IMR-90 (cell line): ENCODE data around the gene RTN3. TPM values are rescaled to one million over a fixed set of nuclear protein-coding genes. Genes with fewer than 3 reads are reported as not detected.

ENCODE experiments used
- ATAC-seq: fragments of 200-7000 bp; cut with Tn5 transposase; 2 replicates; pipeline ENCODE4 v1.9.1; 2020; ENCODE audit warnings: low read depth, mild to moderate bottlenecking, moderate library complexity
- BruUV-seq: library from RNA; stranded (reverse); fragments of 400-500 nt; replicated peaks from 2 replicates; lab custom pipeline; 2021; lab: Mats Ljungman, UMichigan
- CTCF ChIA-PET: fragments of 300-600 bp; formaldehyde crosslinking; extraction: SDS; loops from one replicate; lab custom pipeline; 2021; ENCODE audit warnings: antibody characterized with exemption; lab: Yijun Ruan, JAX
- POLR2A ChIA-PET: fragments of 300-600 bp; sonication (Branson Sonifier 250); formaldehyde crosslinking; loops from one replicate; lab custom pipeline; 2022; ENCODE audit warnings: antibody characterized with exemption; ENCODE audit not compliant: unreplicated experiment; lab: Charles Lee
- DNase-seq: peaks from one replicate; pipeline ENCODE4 v3.0.0; 2013
- H2AFZ ChIP-seq: replicated peaks from 2 replicates; pipeline ENCODE3; 2013; ENCODE audit warnings: low read length, mild to moderate bottlenecking; ENCODE audit not compliant: poor library complexity
- H2AK5ac ChIP-seq: 2 replicates; pipeline ENCODE4 v1.6.1; 2013; ENCODE audit warnings: low read depth, low read length, inconsistent platforms
- H2AK9ac ChIP-seq: replicated peaks from 2 replicates; pipeline ENCODE3; 2013; ENCODE audit warnings: mild to moderate bottlenecking, low read depth, low read length, moderate library complexity; ENCODE audit not compliant: poor library complexity
- H2BK120ac ChIP-seq: 2 replicates; pipeline ENCODE4 v1.6.1; 2013; ENCODE audit warnings: low read depth, low read length, inconsistent platforms
- H2BK15ac ChIP-seq: 3 replicates; pipeline ENCODE4 v1.6.1; 2013; ENCODE audit warnings: low read depth, low read length, inconsistent platforms
- H2BK20ac ChIP-seq: 2 replicates; pipeline ENCODE4 v1.6.1; 2013; ENCODE audit warnings: low read depth, mild to moderate bottlenecking, inconsistent platforms, low read length, moderate library complexity
- H2BK5ac ChIP-seq: 2 replicates; pipeline ENCODE4 v1.6.1; 2013; ENCODE audit warnings: mild to moderate bottlenecking, low read depth, low read length, inconsistent platforms; ENCODE audit not compliant: poor library complexity, severe bottlenecking
- H3K14ac ChIP-seq: replicated peaks from 2 replicates; pipeline ENCODE4 v1.6.1; 2013; ENCODE audit warnings: low read depth, low read length, inconsistent platforms
- H3K18ac ChIP-seq: 2 replicates; pipeline ENCODE4 v1.6.1; 2013; ENCODE audit warnings: low read depth, low read length, control low read depth
- H3K23ac ChIP-seq: 2 replicates; pipeline ENCODE4 v1.6.1; 2013; ENCODE audit warnings: low read depth, low read length, inconsistent platforms
- H3K27ac ChIP-seq: 2 replicates; pipeline ENCODE4 v1.5.1; 2013; ENCODE audit warnings: mild to moderate bottlenecking, control low read depth, low read length; ENCODE audit not compliant: insufficient read depth
- H3K27me3 ChIP-seq: 2 replicates; pipeline ENCODE4 v1.6.1; 2013; ENCODE audit warnings: low read length; ENCODE audit not compliant: control insufficient read depth, insufficient read depth
- H3K36me3 ChIP-seq: 2 replicates; pipeline ENCODE4 v1.6.1; 2013; ENCODE audit warnings: low read length, mixed read lengths; ENCODE audit not compliant: control insufficient read depth, insufficient read depth
- H3K4ac ChIP-seq: 2 replicates; pipeline ENCODE4 v1.6.1; 2013; ENCODE audit warnings: low read depth, low read length, inconsistent platforms
- H3K4me1 ChIP-seq: 2 replicates; pipeline ENCODE4 v1.6.1; 2013; ENCODE audit warnings: low read length, mixed read lengths; ENCODE audit not compliant: control insufficient read depth, insufficient read depth
- H3K4me2 ChIP-seq: 2 replicates; pipeline ENCODE4 v1.6.1; 2013; ENCODE audit warnings: low read depth, mild to moderate bottlenecking, control low read depth, low read length, moderate library complexity
- H3K4me3 ChIP-seq: 2 replicates; pipeline ENCODE4 v1.5.1; 2013; ENCODE audit warnings: low read depth, mild to moderate bottlenecking, control low read depth, low read length, moderate library complexity; ENCODE audit not compliant: insufficient read depth
- H3K56ac ChIP-seq: 2 replicates; pipeline ENCODE4 v1.6.1; 2013; ENCODE audit warnings: low read length, inconsistent platforms; ENCODE audit not compliant: insufficient read depth; ENCODE audit errors: extremely low read depth
- H3K79me1 ChIP-seq, 2 experiments: 2 replicates each; pipeline ENCODE4 v1.6.1; 2013; ENCODE audit warnings: low read length in 2 of 2, inconsistent platforms in 1 of 2, low read depth in 1 of 2
- H3K9ac ChIP-seq: 2 replicates; pipeline ENCODE4 v1.6.1; 2013; ENCODE audit warnings: low read depth, low read length, control low read depth
- H3K9me1 ChIP-seq: 2 replicates; pipeline ENCODE4 v1.6.1; 2013; ENCODE audit warnings: low read length, inconsistent platforms; ENCODE audit not compliant: insufficient read depth
- H3K9me3 ChIP-seq: 2 replicates; pipeline ENCODE4 v1.6.1; 2013; ENCODE audit warnings: low read length; ENCODE audit not compliant: control insufficient read depth, insufficient read depth
- H4K20me1 ChIP-seq: 2 replicates; pipeline ENCODE4 v1.6.1; 2013; ENCODE audit warnings: low read length, inconsistent platforms; ENCODE audit not compliant: insufficient read depth
- H4K5ac ChIP-seq: 2 replicates; pipeline ENCODE4 v1.6.1; 2013; ENCODE audit warnings: mild to moderate bottlenecking, low read depth, low read length, control low read depth
- H4K8ac ChIP-seq, 2 experiments: 2 replicates each; pipeline ENCODE4 v1.6.1; 2013; ENCODE audit warnings: low read depth in 2 of 2, low read length in 2 of 2, control low read depth in 1 of 2, inconsistent platforms in 1 of 2
- H4K91ac ChIP-seq: 2 replicates; pipeline ENCODE4 v1.6.1; 2013; ENCODE audit warnings: low read depth, low read length, inconsistent platforms; ENCODE audit not compliant: insufficient read depth
- BHLHE40 ChIP-seq: fragments of 150-350 bp; IDR thresholded peaks from 2 replicates; pipeline ENCODE4 v1.6.1; 2016; ENCODE audit warnings: mild to moderate bottlenecking, low read depth, low read length
- CEBPB ChIP-seq: IDR thresholded peaks from 2 replicates; pipeline ENCODE4 v1.6.1; 2012; ENCODE audit warnings: low read depth, low read length, improper control_type of control experiment
- ELK1 ChIP-seq: fragments of 150-350 bp; IDR thresholded peaks from 2 replicates; pipeline ENCODE4 v1.6.1; 2016; ENCODE audit warnings: low read depth, mild to moderate bottlenecking, low read length, moderate library complexity, borderline replicate concordance
- FOS ChIP-seq: fragments of 150-350 bp; IDR thresholded peaks from 2 replicates; pipeline ENCODE4 v1.6.1; 2016; ENCODE audit warnings: low read depth, low read length
- MXI1 ChIP-seq: IDR thresholded peaks from 2 replicates; pipeline ENCODE4 v1.6.1; 2012; ENCODE audit warnings: low read depth, mild to moderate bottlenecking, low read length, moderate library complexity, borderline replicate concordance
- RAD21 ChIP-seq: IDR thresholded peaks from 2 replicates; pipeline ENCODE4 v1.6.1; 2012; ENCODE audit warnings: low read length, improper control_type of control experiment
- RCOR1 ChIP-seq: IDR thresholded peaks from 2 replicates; pipeline ENCODE4 v1.6.1; 2012; ENCODE audit warnings: mild to moderate bottlenecking, low read length, improper control_type of control experiment; ENCODE audit not compliant: insufficient replicate concordance
- RFX5 ChIP-seq: IDR thresholded peaks from 2 replicates; pipeline ENCODE4 v1.8.0; 2012; ENCODE audit warnings: low read depth, mild to moderate bottlenecking, low read length, moderate library complexity
- WGBS, 2 experiments: methylation state at CpG; one replicate each; pipeline versions ENCODE4 v1.1.5 to v1.1.7; 2013; ENCODE audit warnings: missing lambda C conversion rate in 2 of 2; ENCODE audit not compliant: insufficient read length in 1 of 2; ENCODE audit errors: extremely low coverage in 2 of 2; 5-methylcytosine and 5-hydroxymethylcytosine counted together
- dilution Hi-C: fragments of 300-500 bp; cut with HindIII; formaldehyde crosslinking; loops from one replicate; pipeline ENCODE4 v1.14.3; 2018; ENCODE audit warnings: low sequenced_read_pairs; ENCODE audit not compliant: unreplicated experiment
- in situ Hi-C: fragments of 300-500 bp; cut with MboI; formaldehyde crosslinking; loops from 3 replicates; pipeline ENCODE4 v1.14.3; 2019; ENCODE audit warnings: low sequenced_read_pairs, inconsistent platforms, mixed read lengths
- intact Hi-C: fragments of 100-400 bp; cut with micrococcal nuclease; formaldehyde crosslinking; loops from 2 replicates; pipeline ENCODE4 v1.10.0; 2022
- polyA plus RNA-seq, 3 experiments: library from polyadenylated mRNA; depleted of rRNA; stranded (reverse); fragments of >200 nt; gene quantifications; 2 replicates each; pipeline ENCODE4 v1.2.3, GENCODE V29; 2012; ENCODE audit warnings: low replicate concordance in 1 of 3
- total RNA-seq: library from RNA; depleted of rRNA; stranded (reverse); fragments of >200 nt; gene quantifications from 2 replicates; pipeline ENCODE4 v1.2.3, GENCODE V29; 2012

The RTN3 gene
- total and polyA plus RNA-seq, 2 of the 4 experiments (the other 2 are of a cell fraction), result 31.2 to 64.6 TPM

DNA sequence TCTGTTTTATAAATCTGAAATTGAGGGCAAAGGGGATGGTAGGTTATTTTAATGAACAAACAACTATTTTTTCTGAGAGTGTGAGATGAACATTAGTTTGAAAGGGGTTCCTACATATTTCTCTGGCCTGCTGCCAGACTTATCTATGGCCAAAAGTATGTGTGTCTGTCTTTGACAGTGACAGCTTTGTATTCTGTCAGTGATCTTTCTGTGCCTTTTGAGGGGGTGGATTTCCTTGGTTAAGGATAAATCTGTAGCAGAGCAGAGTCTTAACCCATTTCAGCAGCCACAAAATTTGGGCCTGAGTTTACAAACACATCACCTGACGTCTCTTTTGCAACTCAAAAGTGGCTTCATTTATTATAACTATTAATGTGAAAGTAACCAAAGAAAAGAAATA, 56.4 kb downstream of the RTN3 start:
- Histone ChIP-seq H2BK20ac (no peak overlapping the region), H3K56ac (no peak overlapping the region), H3K18ac (no peak overlapping the region), H3K9me1 (no peaks in the 10 kb centered on the region), H4K5ac (no peak overlapping the region), H2BK120ac (no peak overlapping the region), H3K79me1 (peaks cover 20 to 39% of the 10 kb centered on the region in 2 experiments), H3K27ac (no peak overlapping the region), H3K4me3 (no peak overlapping the region), H3K14ac (no peak overlapping the region), H2BK5ac (no peak overlapping the region), H3K23ac (no peak overlapping the region), H2AFZ (no peak overlapping the region), H2BK15ac (no peak overlapping the region), H2AK9ac (no peak overlapping the region), H4K20me1 (no peaks in the 10 kb centered on the region), H4K8ac (no peak overlapping the region), H2AK5ac (no peak overlapping the region), H4K91ac (no peak overlapping the region), H3K4me2 (no peak overlapping the region), H3K27me3 (no peaks in the 10 kb centered on the region), H3K4ac (no peak overlapping the region), H3K36me3 (no peaks in the 10 kb centered on the region), H3K9ac (no peak overlapping the region), H3K4me1 (no peaks in the 10 kb centered on the region), H3K9me3 (no peaks in the 10 kb centered on the region)
- no peak for DNase-seq
- ChIA-PET POLR2A (no interaction called here), CTCF (interaction anchor here (0.6 to 0.9 kb wide), 4 partner anchors 48 to 259 kb away, joined by 3 to 6 read pairs (median 3); no protein-coding TSS in a partner anchor)
- TF ChIP-seq ELK1 (no peak), RCOR1 (no peak), RFX5 (no peak), RAD21 (no peak), BHLHE40 (no peak), FOS (no peak), MXI1 (no peak), CEBPB (no peak)
- dilution Hi-C loops (no loop called here), in situ Hi-C loops (loop anchor here (5.0 kb wide), 1 partner anchor 260 kb away; no protein-coding TSS in a partner anchor), intact Hi-C loops (loop anchor here (1.0 to 2.0 kb wide), 3 partner anchors 56 to 258 kb away; partner anchors contain the start of gene RTN3)
- BruUV-seq, result no TSS peak
- no peak for ATAC-seq
- no CpG with 5 or more reads among the region's 1 CpG for WGBS, 2 experiments
